Gastrocnemius medialis (tissue), 4 donors: Measurements from ENCODE around the gene CLSTN2.

Source experiments
- CTCF ChIP-seq, 5 experiments: fragments of 450-650 bp in 3 of 5; fragments of 200-600 bp in 2 of 5; sonication (generic) in 2 of 5; IDR thresholded peaks in 4 of 5; conservative IDR thresholded peaks in 1 of 5; 1 replicate in 4 of 5; 2 replicates in 1 of 5; pipeline ENCODE4 v1.5.1; 2016 to 2019; ENCODE audit warnings: antibody characterized with exemption in 5 of 5, mild to moderate bottlenecking in 3 of 5, moderate library complexity in 3 of 5
- POLR2A ChIP-seq, 2 donors: fragments of 450-650 bp; IDR thresholded peaks; one replicate each; pipeline ENCODE4 v1.6.1; 2017; ENCODE audit warnings: antibody characterized with exemption in 2 of 2, mild to moderate bottlenecking in 2 of 2, moderate library complexity in 2 of 2

- TF ChIP-seq CTCF (IDR thresholded peaks at IDR 0.05 in 4 of 5, conservative IDR thresholded peaks at IDR 0.05 in 1 of 5) (no peak), POLR2A (IDR thresholded peaks at IDR 0.05) (no peak)
Measured at GRCh38 chr3:140250945-140251344, 316.0 kb downstream of the CLSTN2 start.
